ENCODE measurements around the gene ASB4.

GRCh38 chr7:95553939-95554338 is 68.2 kb downstream of the ASB4 start:
- TF ChIP-seq CTCF (IDR thresholded peaks at IDR 0.05) = no peak
- no peak for TF ChIP-seq JUN (IDR thresholded peaks at IDR 0.05)
